Prostate gland (tissue), 2 donors: ENCODE data around the gene CKB. TPM values are rescaled to one million over a fixed set of nuclear protein-coding genes. Genes with fewer than 3 reads are reported as not detected.

Experiments
- DNase-seq: peaks from one replicate; pipeline ENCODE4 v3.0.0-alpha.2; 2019; ENCODE audit warnings: low spot score
- H3K27ac ChIP-seq, 2 donors: fragments of 200-600 bp; sonication (generic); 2 replicates each; pipeline ENCODE4 v1.5.1; 2017 to 2019
- H3K27me3 ChIP-seq: fragments of 200-600 bp; sonication (generic); replicated peaks from 2 replicates; pipeline ENCODE4 v1.5.1; 2019; ENCODE audit not compliant: insufficient read depth
- H3K36me3 ChIP-seq, 2 donors: fragments of 200-600 bp; sonication (generic); 1 replicate in 1 of 2; 2 replicates in 1 of 2; pipeline versions ENCODE4 v1.5.1 to v1.8.1; 2017 to 2019
- H3K4me1 ChIP-seq: fragments of 200-600 bp; sonication (generic); replicated peaks from 2 replicates; pipeline ENCODE4 v1.5.1; 2019
- H3K4me3 ChIP-seq, 2 donors: fragments of 200-600 bp; sonication (generic); 2 replicates each; pipeline ENCODE4 v1.5.1; 2017 to 2019
- H3K9me3 ChIP-seq: fragments of 200-600 bp; sonication (generic); 2 replicates; pipeline ENCODE4 v1.5.1; 2017
- POLR2A ChIP-seq: fragments of 450-650 bp; IDR thresholded peaks from one replicate; pipeline ENCODE4 v1.6.1; 2016; ENCODE audit warnings: antibody characterized with exemption, mild to moderate bottlenecking
- POLR2AphosphoS5 ChIP-seq: sonication (generic); formaldehyde crosslinking; IDR thresholded peaks from one replicate; pipeline ENCODE4 v1.6.1; 2017; ENCODE audit warnings: antibody characterized with exemption
- WGBS: methylation state at CpG from one replicate; pipeline ENCODE4 v1.1.5; 2018; 5-methylcytosine and 5-hydroxymethylcytosine counted together
- intact Hi-C: fragments of 100-400 bp; cut with DNase I; formaldehyde crosslinking; loops from one replicate; pipeline ENCODE4 v1.14.2; 2022
- total RNA-seq, 2 donors: library from RNA; depleted of rRNA; stranded (reverse); fragments of >200 nt; gene quantifications; one replicate each; pipeline ENCODE4 v1.1.0, GENCODE V29; 2016
- TF ChIP-seq, protein P1 (sequence below), 4 experiments: fragments of 200-600 bp in 2 of 4; fragments of 450-650 bp in 2 of 4; sonication (generic) in 2 of 4; IDR thresholded peaks; 1 replicate in 3 of 4; 2 replicates in 1 of 4; pipeline ENCODE4 v1.5.1; 2016 to 2019; ENCODE audit warnings: antibody characterized with exemption in 4 of 4, mild to moderate bottlenecking in 2 of 4, moderate library complexity in 2 of 4

Gene CKB
- total RNA-seq, 2 donors from 2014 or later = 1,199 to 1,838 TPM

DNA sequence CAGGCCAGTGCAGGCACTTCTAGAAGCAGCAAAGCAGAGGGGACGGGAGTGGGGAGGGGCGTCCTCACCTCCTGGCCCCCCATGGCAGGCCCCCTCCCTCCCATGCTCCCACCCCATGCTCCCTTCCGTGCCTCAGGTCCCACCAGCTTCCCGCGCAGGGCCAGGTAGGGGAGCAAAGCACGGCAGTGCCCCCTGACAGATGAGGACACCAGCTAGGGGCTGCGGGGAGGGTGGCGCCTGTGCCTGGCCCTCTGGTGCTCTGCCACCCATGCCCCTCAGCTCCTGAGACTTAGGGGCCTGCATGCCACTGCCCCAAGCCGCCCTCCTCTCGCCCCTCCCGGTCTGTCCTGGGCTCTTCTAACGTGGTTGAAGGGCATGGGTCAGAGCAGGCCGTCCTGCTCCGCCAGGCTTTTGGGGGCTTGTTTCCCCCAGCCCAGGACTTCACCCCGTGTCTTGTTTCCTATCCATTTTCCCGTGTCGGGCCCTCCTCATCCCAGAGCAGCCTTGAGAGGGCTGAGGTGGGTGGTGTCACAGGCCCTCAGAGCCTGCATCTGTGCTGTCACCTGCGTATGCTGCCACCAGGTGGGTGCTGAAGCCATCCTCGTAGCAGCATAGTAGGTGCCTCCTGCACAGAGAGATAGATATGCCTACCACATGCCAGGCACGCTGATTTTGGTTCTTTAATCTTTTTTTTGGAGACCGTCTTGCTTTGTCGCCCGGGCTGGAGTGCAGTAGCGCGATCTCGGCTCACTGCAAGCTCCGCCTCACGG lies 16.6 kb upstream of the CKB start:
- Histone ChIP-seq H3K36me3 (no peaks in the 10 kb centered on the region), H3K4me1 (peaks cover 30% of the 10 kb centered on the region), H3K27ac (peak overlapping the region; percentile 56 to 61), H3K27me3 (no peaks in the 10 kb centered on the region), H3K9me3 (no peaks in the 10 kb centered on the region), H3K4me3 (no peak overlapping the region)
- TF ChIP-seq POLR2A (no peak), POLR2AphosphoS5 (no peak)
- TF ChIP-seq, protein P1, sequence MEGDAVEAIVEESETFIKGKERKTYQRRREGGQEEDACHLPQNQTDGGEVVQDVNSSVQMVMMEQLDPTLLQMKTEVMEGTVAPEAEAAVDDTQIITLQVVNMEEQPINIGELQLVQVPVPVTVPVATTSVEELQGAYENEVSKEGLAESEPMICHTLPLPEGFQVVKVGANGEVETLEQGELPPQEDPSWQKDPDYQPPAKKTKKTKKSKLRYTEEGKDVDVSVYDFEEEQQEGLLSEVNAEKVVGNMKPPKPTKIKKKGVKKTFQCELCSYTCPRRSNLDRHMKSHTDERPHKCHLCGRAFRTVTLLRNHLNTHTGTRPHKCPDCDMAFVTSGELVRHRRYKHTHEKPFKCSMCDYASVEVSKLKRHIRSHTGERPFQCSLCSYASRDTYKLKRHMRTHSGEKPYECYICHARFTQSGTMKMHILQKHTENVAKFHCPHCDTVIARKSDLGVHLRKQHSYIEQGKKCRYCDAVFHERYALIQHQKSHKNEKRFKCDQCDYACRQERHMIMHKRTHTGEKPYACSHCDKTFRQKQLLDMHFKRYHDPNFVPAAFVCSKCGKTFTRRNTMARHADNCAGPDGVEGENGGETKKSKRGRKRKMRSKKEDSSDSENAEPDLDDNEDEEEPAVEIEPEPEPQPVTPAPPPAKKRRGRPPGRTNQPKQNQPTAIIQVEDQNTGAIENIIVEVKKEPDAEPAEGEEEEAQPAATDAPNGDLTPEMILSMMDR (IDR thresholded peaks at IDR 0.05) = no peak
- 76% methylated on average over 28 of the region's 28 CpGs for WGBS
- intact Hi-C loops = no loop called here
- DNase-seq = no peak

DNA sequence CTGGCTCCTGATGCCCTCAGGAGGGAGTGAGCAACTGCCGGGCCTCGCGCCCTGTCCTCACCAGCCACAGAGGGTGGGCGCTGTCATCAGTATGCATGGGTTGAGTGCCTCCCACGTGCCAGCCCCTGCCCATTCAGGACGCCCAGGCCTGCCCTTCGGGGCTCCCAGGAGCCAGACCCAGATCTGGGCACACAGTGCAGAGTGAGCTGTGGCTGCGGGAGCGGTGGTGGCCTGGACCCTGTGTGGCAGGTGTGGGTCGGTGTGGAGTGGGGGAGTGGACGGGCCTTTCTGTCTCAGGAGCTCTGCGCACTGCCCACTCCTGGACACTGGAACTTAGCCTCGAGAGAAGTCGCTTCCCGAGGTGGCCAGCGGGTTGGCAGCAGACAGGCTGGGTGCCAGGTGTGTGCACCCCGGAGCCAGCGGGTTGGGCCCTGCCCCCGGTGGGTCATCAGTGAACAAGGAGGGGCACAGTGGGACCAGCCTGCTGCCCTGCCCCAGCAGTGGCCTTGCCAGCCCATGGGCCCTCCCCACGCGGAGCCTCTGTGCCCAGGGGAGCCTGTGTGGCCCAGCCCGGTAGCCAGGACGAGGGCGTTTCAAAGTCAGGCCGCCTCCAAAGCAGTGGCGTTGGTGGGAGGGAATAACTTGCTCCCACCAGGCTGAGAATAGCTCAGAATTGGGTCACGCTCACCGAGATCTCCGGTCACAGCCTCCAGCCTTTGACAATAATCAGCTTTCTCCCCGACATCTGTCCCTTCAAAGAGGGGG lies 15.8 kb upstream of the CKB start:
- no peaks in the 10 kb centered on the region for H3K27me3 ChIP-seq
- TF ChIP-seq POLR2A (no peak), POLR2AphosphoS5 (no peak)
- TF ChIP-seq, protein P1 (IDR thresholded peaks at IDR 0.05) = no peak
- intact Hi-C loops = no loop called here
- H3K4me1 ChIP-seq = peaks cover 23% of the 10 kb centered on the region
- no peaks in the 10 kb centered on the region for H3K36me3 ChIP-seq
- WGBS = 59% methylated on average over 17 of the region's 30 CpGs
- H3K9me3 ChIP-seq = no peaks in the 10 kb centered on the region
- H3K27ac ChIP-seq = peak overlapping the region; percentile 56 to 61
- DNase-seq = no peak
- H3K4me3 ChIP-seq = no peak overlapping the region

- Histone ChIP-seq H3K4me1 (peaks cover 15% of the 10 kb centered on the region), H3K4me3 (no peak overlapping the region), H3K27ac (no peak overlapping the region), H3K27me3 (no peaks in the 10 kb centered on the region), H3K36me3 (no peaks in the 10 kb centered on the region), H3K9me3 (no peaks in the 10 kb centered on the region)
- intact Hi-C loops = no loop called here
- WGBS = 78% methylated on average over 15 of the region's 18 CpGs
- TF ChIP-seq POLR2A (no peak), POLR2AphosphoS5 (no peak)
- TF ChIP-seq, protein P1 (IDR thresholded peaks at IDR 0.05) = no peak
- no peak for DNase-seq
These were observed 14.8 kb upstream of the CKB start for GRCh38 chr14:103537175-103537990.

DNA sequence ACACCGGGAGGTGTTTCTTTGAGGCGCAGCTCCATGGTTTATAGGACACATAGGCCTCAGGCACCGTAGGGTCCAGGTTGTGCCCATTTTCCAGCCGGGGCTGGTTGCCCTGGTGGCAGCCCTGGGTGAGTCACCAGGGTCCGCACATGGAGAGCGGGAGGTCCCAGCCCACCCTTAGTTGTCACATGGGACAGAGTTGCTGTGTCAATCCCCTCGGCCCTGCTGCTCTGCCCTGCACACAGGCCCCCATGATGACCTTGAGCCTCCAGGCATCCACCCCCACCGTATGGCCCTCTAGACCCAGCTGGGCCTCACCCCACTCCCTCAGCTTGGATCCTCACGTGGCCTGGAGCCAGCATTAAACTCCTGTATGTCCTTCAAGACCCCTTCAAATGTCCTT lies 14.1 kb upstream of the CKB start:
- TF ChIP-seq POLR2AphosphoS5 = no peak
- TF ChIP-seq, protein P1 (IDR thresholded peaks at IDR 0.05) = no peak
- TF ChIP-seq POLR2A = no peak
- Histone ChIP-seq H3K4me3 (no peak overlapping the region), H3K36me3 (no peaks in the 10 kb centered on the region), H3K27me3 (no peaks in the 10 kb centered on the region), H3K4me1 (peaks cover 15% of the 10 kb centered on the region), H3K27ac (no peak overlapping the region), H3K9me3 (no peaks in the 10 kb centered on the region)
- intact Hi-C loops = no loop called here
- WGBS = 87% methylated on average over 9 of the region's 9 CpGs
- no peak for DNase-seq
